ENCODE measurements around the gene ARID1A. TPM values are rescaled to one million over a fixed set of nuclear protein-coding genes. Genes with fewer than 3 reads are reported as not detected.

Gene ARID1A
- total and polyA plus RNA-seq, 9 of the 15 experiments (the other 6 are each of a cell fraction or from before 2014, with no cell fraction given): 8.3 to 88.3 (median 22.5) TPM

DNA sequence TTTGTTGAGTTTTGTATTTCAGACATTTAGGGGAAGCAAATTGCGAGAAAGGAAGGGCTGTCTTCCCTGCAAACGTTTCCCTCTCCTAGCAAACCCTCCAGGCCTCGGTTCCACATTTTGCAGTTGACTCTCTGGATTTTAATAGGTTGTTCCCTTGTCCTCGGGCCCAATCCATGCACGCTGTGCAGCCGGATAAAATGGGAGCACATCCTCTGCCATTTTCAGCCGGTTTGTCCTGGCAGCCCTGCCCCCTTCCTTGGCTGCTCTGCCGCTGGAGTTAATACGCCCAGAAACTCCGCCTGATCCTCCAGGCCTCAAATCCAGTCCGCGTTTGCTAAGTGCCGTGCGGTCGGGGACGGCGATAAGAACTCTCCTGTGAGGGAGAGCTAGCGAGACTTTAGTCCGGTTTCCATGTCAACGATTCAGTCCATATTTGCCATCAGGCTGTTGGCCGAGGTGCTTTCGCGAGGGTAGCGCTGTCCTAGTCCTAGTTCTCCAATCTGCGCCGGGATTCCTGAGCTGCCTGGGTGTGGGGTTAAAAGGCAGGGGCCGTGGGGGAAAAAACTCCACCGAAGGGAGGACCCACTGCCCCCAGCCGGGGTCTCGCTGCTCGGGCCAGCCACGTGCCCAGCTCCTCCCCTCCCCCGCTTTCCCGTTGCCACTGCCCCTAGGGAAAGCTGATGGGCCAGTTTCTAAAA lies 2.9 kb upstream of the ARID1A start (continued):
- TF ChIP-seq SMC3 (conservative IDR thresholded peaks at IDR 0.05; ENCODE audit: insufficient read depth, low read depth, low read length) (peak; percentile 41; the same call in 1 of the 2 replicates), ZNF121 (CRISPR knock-in tag; conservative IDR thresholded peaks at IDR 0.05) (peak; percentile 97), TRIM28 (IDR thresholded peaks at IDR 0.05) (peak; percentile 64), ZNF384 (IDR thresholded peaks at IDR 0.05; ENCODE audit: low read depth, low read length) (peak; percentile 60), ZNF561 (CRISPR knock-in tag; conservative IDR thresholded peaks at IDR 0.05) (0 out of 2 replicates have a peak, but pooled peaks have one; percentile 3), SRSF3 (IDR thresholded peaks at IDR 0.05; ENCODE audit: insufficient read depth, low read length) (no peak), NCOA2 (IDR thresholded peaks at IDR 0.05; ENCODE audit: partially characterized antibody in 2 of 2) (no peak), XRCC4 (IDR thresholded peaks at IDR 0.05; ENCODE audit: extremely low read depth, insufficient read depth, insufficient read length) (no peak), ZZZ3 (IDR thresholded peaks at IDR 0.05) (0 out of 2 replicates have a peak, but pooled peaks have one; percentile 34), GTF2A2 (tag; IDR thresholded peaks at IDR 0.05) (no peak), NUFIP1 (IDR thresholded peaks at IDR 0.05; ENCODE audit: partially characterized antibody) (peak; percentile 98), ZKSCAN3 (CRISPR knock-in tag; IDR thresholded peaks at IDR 0.05) (0 out of 2 replicates have a peak, but pooled peaks have one; percentile 24), ZNF217 (CRISPR knock-in tag; IDR thresholded peaks at IDR 0.05) (no peak), FOXA3 (CRISPR knock-in tag; conservative IDR thresholded peaks at IDR 0.05 in 1 of 2, IDR thresholded peaks at IDR 0.05 in 1 of 2) (peak in 1 of 2 experiments; percentile 26; a peak in 1 of 4 replicates), SREBF1 (IDR thresholded peaks at IDR 0.05; ENCODE audit: borderline replicate concordance, low read depth, low read length) (no peak), ZNF644 (tag; IDR thresholded peaks at IDR 0.05; ENCODE audit: low read depth) (0 out of 2 replicates have a peak, but pooled peaks have one; percentile 20), ELF2 (CRISPR knock-in tag; IDR thresholded peaks at IDR 0.05) (no peak), KDM1A (IDR thresholded peaks at IDR 0.05) (peak; percentile 66 to 86), NFE2 (IDR thresholded peaks at IDR 0.05; ENCODE audit: low read depth) (peak; percentile 25; the same call in 1 of the 2 replicates)
- TF ChIP-seq, protein P1, sequence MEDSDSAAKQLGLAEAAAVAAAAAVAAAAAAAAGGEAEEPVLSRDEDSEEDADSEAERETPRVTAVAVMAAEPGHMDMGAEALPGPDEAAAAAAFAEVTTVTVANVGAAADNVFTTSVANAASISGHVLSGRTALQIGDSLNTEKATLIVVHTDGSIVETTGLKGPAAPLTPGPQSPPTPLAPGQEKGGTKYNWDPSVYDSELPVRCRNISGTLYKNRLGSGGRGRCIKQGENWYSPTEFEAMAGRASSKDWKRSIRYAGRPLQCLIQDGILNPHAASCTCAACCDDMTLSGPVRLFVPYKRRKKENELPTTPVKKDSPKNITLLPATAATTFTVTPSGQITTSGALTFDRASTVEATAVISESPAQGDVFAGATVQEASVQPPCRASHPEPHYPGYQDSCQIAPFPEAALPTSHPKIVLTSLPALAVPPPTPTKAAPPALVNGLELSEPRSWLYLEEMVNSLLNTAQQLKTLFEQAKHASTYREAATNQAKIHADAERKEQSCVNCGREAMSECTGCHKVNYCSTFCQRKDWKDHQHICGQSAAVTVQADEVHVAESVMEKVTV (CRISPR knock-in tag; IDR thresholded peaks at IDR 0.05): no peak
- TF ChIP-seq, protein P2, sequence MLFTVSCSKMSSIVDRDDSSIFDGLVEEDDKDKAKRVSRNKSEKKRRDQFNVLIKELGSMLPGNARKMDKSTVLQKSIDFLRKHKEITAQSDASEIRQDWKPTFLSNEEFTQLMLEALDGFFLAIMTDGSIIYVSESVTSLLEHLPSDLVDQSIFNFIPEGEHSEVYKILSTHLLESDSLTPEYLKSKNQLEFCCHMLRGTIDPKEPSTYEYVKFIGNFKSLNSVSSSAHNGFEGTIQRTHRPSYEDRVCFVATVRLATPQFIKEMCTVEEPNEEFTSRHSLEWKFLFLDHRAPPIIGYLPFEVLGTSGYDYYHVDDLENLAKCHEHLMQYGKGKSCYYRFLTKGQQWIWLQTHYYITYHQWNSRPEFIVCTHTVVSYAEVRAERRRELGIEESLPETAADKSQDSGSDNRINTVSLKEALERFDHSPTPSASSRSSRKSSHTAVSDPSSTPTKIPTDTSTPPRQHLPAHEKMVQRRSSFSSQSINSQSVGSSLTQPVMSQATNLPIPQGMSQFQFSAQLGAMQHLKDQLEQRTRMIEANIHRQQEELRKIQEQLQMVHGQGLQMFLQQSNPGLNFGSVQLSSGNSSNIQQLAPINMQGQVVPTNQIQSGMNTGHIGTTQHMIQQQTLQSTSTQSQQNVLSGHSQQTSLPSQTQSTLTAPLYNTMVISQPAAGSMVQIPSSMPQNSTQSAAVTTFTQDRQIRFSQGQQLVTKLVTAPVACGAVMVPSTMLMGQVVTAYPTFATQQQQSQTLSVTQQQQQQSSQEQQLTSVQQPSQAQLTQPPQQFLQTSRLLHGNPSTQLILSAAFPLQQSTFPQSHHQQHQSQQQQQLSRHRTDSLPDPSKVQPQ (CRISPR knock-in tag; IDR thresholded peaks at IDR 0.05; ENCODE audit: borderline replicate concordance): no peak
- TF ChIP-seq, protein P3, sequence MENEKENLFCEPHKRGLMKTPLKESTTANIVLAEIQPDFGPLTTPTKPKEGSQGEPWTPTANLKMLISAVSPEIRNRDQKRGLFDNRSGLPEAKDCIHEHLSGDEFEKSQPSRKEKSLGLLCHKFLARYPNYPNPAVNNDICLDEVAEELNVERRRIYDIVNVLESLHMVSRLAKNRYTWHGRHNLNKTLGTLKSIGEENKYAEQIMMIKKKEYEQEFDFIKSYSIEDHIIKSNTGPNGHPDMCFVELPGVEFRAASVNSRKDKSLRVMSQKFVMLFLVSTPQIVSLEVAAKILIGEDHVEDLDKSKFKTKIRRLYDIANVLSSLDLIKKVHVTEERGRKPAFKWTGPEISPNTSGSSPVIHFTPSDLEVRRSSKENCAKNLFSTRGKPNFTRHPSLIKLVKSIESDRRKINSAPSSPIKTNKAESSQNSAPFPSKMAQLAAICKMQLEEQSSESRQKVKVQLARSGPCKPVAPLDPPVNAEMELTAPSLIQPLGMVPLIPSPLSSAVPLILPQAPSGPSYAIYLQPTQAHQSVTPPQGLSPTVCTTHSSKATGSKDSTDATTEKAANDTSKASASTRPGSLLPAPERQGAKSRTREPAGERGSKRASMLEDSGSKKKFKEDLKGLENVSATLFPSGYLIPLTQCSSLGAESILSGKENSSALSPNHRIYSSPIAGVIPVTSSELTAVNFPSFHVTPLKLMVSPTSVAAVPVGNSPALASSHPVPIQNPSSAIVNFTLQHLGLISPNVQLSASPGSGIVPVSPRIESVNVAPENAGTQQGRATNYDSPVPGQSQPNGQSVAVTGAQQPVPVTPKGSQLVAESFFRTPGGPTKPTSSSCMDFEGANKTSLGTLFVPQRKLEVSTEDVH (IDR thresholded peaks at IDR 0.05; ENCODE audit: low read depth, partially characterized antibody): peak; percentile 44

Measured in K562 (cell line).